ENCODE data around the gene SCRN2. TPM values are rescaled to one million over a fixed set of nuclear protein-coding genes. Genes with fewer than 3 reads are reported as not detected.
A peak's percentile ranks its signal among the peaks of the same experiment; 100 is the strongest.

SCRN2 gene
- total RNA-seq, 1 experiment from 2014 or later = 73.6 TPM

GRCh38 chr17:47862621-47863440, 21.8 kb upstream of the SCRN2 start:
- H3K4me3 Mint-ChIP-seq (ENCODE audit: unreplicated experiment) = no peak overlapping the region
- no peaks in the 10 kb centered on the region for H3K9me3 Mint-ChIP-seq (ENCODE audit: unreplicated experiment)
- DNase-seq = no peak
- H3K4me1 ChIP-seq = peaks cover 26% of the 10 kb centered on the region
- ChIA-PET CTCF (interaction anchor here (0.5 to 1.7 kb wide), 10 partner anchors 12 to 133 kb away, joined by 3 to 16 read pairs (median 4); partner anchors contain the start of genes SCRN2 and SP6), POLR2A (interaction anchor here (1.1 kb wide), 1 partner anchor 78 kb away, joined by 3 read pairs; the partner anchor contains the start of gene PNPO)
- no peak for TF ChIP-seq CTCF (IDR thresholded peaks at IDR 0.05; ENCODE audit: insufficient read depth in 1 of 2, low read depth in 1 of 2, low read length in 1 of 2, severe bottlenecking in 1 of 2, unreplicated experiment in 1 of 2)
- peaks cover 6% of the 10 kb centered on the region; the same call in 1 of the 2 replicates for H3K9me3 ChIP-seq
- H3K36me3 Mint-ChIP-seq (ENCODE audit: insufficient read depth, unreplicated experiment) = no peaks in the 10 kb centered on the region
- H3K36me3 ChIP-seq (ENCODE audit: control insufficient read depth, insufficient read depth, low read length) = no peaks in the 10 kb centered on the region
- no peak overlapping the region for H3K4me3 ChIP-seq (ENCODE audit: low read depth, low read length)
- BruUV-seq (replicated peaks) = no TSS peak
- no peaks in the 10 kb centered on the region for H3K27me3 ChIP-seq (replicated peaks; ENCODE audit: control insufficient read depth, insufficient read depth, low read length)
- no peaks in the 10 kb centered on the region for H3K27me3 Mint-ChIP-seq (ENCODE audit: insufficient read depth, unreplicated experiment)
- H3K27ac Mint-ChIP-seq (ENCODE audit: unreplicated experiment) = peak overlapping the region; percentile 2
- intact Hi-C loops (cut with micrococcal nuclease; ENCODE audit: unreplicated experiment) = no loop called here
- H3K4me1 Mint-ChIP-seq (ENCODE audit: low read depth, unreplicated experiment) = peaks cover 16% of the 10 kb centered on the region

- POLR2A ChIA-PET = no interaction called here
- no TSS peak for BruUV-seq (replicated peaks)
These were observed 19.3 kb upstream of the SCRN2 start for GRCh38 chr17:47860386-47860785.

More at GRCh38 chr17:47860386-47860785, 19.3 kb upstream of the SCRN2 start:
- Histone ChIP-seq H3K4me1 (peaks cover 19% of the 10 kb centered on the region), H3K27me3 (replicated peaks; ENCODE audit: control insufficient read depth, insufficient read depth, low read length) (no peaks in the 10 kb centered on the region), H3K4me3 (ENCODE audit: low read depth, low read length) (no peak overlapping the region), H3K9me3 (peaks cover 6% of the 10 kb centered on the region; the same call in 1 of the 2 replicates), H3K36me3 (ENCODE audit: control insufficient read depth, insufficient read depth, low read length) (no peaks in the 10 kb centered on the region)
- intact Hi-C loops (cut with micrococcal nuclease; ENCODE audit: unreplicated experiment) = loop anchor here (1.0 kb wide), 1 partner anchor 9 kb away; the partner anchor contains the start of gene SP6
- H3K27ac Mint-ChIP-seq (ENCODE audit: unreplicated experiment) = no peak overlapping the region
- DNase-seq = no peak
- no peak overlapping the region for H3K4me3 Mint-ChIP-seq (ENCODE audit: unreplicated experiment)
- TF ChIP-seq CTCF (IDR thresholded peaks at IDR 0.05; ENCODE audit: insufficient read depth in 1 of 2, low read depth in 1 of 2, low read length in 1 of 2, severe bottlenecking in 1 of 2, unreplicated experiment in 1 of 2) = no peak
- peaks cover 7% of the 10 kb centered on the region for H3K4me1 Mint-ChIP-seq (ENCODE audit: low read depth, unreplicated experiment)
- CTCF ChIA-PET = interaction anchor here (0.9 to 2.2 kb wide), 3 partner anchors 17 to 29 kb away, joined by 3 to 11 read pairs (median 7); partner anchors contain the start of gene SCRN2
- H3K9me3 Mint-ChIP-seq (ENCODE audit: unreplicated experiment) = no peaks in the 10 kb centered on the region
- H3K36me3 Mint-ChIP-seq (ENCODE audit: insufficient read depth, unreplicated experiment) = no peaks in the 10 kb centered on the region
- H3K27me3 Mint-ChIP-seq (ENCODE audit: insufficient read depth, unreplicated experiment) = peaks cover 3% of the 10 kb centered on the region
